GM19043 (cell line): ENCODE data around the gene RBM27.
"Not testable (repeated sequence)": the region's sequence is repeated elsewhere in the genome, so short reads cannot be mapped to it uniquely, and the experiment has no call there.

Source experiments
- ATAC-seq: cut with Tn5 transposase; IDR thresholded peaks from one replicate; pipeline ENCODE4 v1.9.1; 2021; ENCODE audit warnings: low read depth; ENCODE audit not compliant: unreplicated experiment

Gene RBM27

DNA sequence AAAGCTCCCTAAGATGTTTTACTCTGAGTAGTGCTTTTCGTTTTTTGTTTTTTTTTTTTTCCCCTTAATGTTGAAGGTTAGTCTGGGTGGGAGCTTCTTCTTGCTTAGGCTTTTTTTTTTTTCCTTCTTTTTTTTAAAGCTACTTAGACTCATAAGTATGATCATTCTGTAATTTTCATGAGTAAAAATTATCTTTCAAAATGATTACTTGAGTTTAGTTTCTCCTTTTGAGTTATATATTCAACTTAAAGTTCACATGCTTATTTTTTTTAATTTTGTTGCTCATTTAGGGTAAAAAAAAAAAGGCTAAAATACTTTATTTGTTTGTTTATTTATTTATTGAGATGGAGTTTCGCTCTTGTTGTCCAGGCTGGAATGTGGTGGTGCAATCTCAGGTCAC, 2.9 kb downstream of the RBM27 start:
- no peak for ATAC-seq

DNA sequence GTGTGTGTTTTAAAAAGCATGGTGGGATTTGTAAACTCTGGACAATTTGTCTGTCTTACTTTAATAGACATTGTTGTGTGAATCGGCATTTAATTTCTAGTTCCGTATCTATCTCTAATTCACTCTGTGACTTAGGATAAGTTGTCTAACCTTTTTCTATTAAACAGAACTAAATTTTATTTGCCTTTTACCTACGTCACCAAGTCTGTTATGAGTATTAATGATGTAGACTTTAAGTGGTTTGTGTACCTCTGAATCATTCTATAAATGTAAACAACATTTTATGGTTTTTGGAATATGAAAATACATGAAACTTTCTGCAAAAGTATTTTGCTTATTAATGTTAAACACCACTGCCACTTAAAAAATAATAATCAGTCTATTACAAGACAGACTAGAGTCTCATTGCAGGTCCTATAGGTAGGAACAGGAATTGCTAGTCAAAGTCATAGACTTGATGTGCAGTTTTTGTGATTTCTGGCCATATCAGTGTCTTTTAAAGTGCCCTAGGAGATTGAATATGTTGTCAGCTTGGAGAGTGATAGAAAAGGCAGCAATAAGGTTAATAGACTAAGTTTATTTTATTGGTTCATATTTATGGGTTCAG, 5.6 kb downstream of the RBM27 start:
- no peak for ATAC-seq

DNA sequence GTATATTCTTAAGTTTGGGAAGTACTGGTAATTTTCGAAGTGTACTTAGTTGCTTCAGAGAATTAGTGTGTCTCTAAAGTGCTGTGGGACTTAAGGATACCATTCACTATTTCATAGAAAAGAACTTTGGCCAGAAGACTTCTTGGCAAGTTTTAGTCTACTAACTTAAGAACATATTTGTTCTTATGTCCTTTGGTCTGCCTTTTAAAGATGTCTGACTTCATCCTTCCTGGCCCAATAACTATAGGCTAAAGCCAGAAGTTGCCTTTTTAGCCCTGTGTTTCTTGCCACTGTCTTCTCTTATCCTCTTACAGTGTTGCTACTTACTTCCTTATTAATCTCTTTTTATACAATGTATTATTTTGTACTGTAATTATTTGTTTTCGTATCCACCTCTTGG, 6.3 kb downstream of the RBM27 start:
- no peak for ATAC-seq

DNA sequence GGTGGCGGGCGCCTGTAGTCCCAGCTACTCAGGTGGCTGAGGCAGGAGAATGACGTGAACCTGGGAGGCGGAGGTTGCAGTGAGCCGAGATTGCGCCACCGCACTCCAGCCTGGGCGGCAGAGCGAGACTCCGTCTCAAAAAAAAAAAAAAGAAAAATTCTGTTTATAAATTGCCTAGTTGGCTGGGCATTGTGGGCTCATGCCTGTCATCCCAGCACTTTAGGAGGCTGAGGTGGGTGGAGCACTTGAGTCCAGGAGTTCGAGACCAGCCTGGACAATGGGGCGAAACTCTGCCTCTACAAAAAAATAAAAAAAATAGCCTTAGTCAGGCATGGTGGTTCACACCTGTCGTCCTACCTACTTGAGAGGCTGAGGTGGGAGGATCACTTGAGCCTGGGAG, 7.4 kb downstream of the RBM27 start:
- ATAC-seq = not testable (repeated sequence)

DNA sequence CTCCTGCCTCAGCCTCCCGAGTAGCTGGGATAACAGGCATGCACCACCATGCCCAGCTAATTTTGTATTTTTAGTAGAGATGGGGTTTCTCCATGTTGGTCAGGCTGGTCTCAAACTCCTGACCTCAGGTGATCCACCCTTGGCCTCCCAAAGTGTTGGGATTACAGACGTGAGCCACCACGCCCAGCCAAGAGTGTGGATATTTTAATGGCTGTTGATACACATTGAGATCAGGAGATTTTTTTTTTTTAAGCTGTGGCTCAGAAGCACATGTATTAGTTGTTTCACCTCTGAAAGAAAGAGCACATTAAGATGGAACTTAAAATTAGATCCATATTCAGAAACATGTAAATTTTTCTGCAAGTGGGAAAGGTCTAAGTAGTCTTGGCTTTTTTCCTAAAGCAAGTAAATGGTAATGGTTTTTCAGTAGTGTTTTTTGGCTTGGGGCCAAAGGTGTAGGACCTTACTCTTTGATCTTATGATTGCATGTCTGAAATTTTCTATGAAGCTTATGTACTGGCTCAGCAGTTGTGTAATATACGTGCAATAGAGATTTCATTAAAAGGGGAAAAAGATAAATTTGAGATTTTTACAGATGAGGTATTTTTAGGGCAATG, 9.9 kb downstream of the RBM27 start:
- ATAC-seq = no peak

DNA sequence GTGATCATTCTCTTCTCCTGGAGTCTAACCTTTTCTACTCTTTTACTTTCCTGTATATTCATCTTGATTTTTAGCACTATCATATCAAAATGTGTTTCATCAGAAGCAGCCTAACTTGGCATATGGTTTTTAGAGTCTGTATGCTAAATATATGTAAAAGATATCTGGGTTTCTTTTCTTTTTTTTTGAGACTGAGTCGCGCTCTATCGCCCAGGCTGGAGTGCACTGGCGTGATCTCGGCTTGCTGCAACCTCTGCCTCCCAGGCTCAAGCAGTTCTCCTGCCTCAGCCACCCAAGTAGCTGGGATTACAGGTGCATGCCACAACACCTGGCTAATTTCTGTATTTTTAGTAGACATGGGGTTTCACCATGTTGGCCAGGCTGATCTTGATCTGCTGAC, 11.5 kb downstream of the RBM27 start:
- peak; percentile 45 for ATAC-seq

DNA sequence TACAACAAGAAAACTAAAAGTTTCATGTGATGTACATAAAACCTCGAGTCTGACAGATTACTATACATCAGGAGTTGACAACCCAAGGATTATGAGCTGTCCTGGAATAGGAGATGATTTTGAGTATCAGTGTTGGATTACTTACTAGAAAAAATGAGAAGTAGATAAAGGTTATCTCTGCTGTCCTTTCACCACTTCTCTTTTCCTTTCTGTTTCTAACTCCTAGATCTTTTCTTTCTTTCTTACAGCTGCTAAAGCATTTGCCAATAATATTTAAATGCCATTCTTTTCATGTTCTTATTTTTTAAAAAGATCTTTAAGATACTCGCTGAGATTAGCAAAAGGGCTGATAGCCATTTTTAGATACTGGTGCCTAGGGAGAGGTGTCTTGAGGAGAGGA, 14.8 kb downstream of the RBM27 start:
- ATAC-seq = no peak

DNA sequence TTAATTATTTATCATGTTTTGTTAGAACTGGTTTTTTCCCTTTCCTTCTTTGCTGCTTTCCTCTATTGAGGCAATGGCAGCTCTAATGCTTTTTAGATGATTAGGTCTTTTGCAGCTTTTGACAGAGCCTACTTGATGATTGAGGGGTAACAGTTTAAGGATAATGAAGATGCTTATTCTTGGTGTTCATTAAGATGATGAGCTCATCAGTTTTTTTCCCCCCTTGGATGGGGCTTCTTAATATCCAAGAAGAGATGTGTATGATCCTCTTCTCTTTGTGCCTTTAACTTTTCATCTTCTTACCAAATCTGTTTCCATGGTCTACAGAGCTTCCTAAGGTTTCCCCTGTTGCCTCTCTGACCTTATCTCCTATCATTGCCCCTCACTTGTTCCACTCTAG, 15.8 kb downstream of the RBM27 start:
- ATAC-seq = no peak

DNA sequence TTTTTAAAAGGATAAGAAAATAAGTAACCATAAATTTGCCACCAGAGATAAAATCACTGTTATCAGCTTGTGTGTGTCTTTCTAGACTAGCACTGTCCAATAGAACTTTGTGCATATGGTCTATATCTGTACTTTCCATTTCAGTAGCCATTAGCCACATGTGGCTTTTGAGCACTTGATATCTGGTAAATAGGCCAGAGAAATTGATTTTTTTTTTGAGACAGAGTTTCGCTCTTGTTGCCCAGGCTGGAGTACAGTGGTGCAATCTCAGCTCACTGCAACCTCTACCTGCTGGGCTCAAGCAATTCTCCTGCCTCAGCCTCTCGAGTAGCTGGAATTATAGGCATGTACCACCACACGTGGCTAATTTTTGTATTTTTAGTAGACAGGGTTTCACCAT, 17.8 kb downstream of the RBM27 start:
- ATAC-seq = no peak

DNA sequence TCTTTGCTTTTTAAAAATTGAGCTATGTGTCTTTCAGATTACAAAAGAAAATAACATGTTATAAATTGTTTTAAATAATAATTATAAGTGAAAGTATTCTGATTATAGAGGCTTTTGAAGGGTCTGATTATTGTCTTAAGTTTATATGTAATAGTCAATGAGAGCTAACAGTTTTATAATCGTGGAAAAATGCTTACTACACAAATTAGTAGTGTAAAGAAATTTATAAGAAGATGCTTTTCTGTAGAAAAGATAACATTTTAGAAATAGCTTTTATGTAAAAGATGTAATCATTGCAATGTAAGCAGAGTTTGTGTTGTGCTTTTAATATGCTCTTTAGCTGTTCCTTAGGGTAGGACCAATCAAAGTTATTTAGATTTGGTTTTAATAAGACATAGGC, 18.6 kb downstream of the RBM27 start:
- ATAC-seq = no peak

DNA sequence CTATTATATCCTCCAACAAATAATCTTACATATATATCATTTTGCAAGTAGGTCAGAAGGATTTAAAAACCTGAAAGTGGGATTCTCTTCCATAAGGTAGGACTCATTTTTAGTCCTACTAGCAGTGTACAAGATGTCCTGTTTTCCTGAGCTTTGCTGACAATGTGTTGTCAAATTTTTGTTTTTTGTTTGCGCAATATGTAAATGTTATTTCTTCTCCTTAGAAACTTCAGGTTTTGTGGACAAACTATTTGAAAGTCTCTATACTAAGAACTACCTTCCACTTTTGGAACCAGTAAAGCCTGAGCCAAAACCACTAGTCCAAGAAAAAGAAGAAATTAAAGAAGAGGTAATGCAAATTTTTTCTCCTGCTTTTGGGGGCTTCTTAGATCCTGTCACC, 19.8 kb downstream of the RBM27 start:
- no peak for ATAC-seq

DNA sequence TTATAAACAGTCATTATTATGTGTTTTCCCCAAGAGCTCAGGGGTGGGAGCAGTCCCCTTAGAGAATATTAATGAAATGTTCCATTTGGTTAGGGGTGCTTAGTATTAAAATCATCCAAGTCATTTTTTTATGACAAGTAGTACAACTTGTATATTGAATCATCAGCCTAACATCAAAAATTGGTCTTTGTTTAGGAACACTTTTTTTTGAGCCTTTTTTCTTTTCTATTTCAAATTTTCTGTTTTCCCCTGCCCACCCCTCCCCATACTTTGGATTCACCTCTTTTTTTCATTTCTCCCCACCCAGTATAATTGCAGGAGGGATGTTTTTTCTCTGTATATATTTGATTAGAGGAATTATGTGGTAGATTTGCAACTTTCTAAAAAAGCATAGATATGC, 25.8 kb downstream of the RBM27 start:
- ATAC-seq = no peak

DNA sequence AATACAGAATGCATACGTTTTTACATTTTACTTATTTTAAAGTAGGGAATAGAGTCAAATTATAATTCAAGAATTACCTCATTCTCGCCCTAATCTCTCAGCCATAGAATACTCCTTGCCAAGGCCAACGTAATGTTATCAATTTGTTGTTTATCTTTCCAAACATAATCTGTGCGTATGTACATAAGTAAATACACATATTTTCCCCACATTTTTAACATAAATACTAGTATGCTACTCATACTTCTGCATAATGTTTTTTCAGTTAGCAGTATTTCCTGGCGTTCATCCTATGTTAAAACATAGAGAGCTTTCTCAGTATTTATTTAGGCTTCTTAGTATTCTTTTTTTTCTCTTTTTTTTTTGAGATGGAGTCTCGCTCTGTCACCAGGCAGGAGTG, 28.8 kb downstream of the RBM27 start:
- ATAC-seq = no peak

DNA sequence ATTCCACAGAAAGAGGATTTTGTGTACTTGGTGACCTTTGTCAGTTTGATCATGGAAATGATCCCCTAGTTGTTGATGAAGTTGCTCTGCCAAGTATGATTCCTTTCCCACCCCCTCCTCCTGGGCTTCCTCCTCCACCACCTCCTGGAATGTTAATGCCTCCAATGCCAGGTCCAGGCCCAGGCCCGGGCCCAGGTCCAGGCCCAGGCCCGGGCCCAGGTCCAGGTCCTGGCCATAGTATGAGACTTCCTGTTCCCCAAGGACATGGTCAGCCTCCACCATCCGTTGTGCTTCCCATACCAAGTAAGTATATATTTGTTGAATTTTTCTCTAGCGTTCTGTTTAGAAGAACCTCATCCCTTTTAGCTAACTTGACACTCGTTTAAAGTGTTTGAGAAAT, 30.0 kb downstream of the RBM27 start:
- no peak for ATAC-seq

DNA sequence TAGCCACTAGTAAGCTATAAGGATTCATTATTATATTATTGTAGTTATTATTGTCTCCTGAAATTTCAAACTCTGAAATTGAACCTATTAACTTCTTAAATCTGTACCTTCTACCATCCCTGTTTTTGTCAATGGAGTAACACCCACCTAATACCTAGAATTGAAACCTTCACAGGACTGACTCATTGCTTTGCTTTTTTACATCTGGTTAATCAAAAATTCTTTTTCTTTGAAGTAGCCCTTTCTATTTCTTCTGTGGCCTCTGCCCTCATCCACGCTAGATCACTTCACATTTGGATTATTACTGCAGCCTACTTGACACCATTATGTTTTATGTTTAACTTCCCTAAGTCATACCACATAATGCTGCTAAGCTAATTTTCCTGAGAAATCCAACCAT, 35.6 kb downstream of the RBM27 start:
- ATAC-seq = peak; percentile 78

DNA sequence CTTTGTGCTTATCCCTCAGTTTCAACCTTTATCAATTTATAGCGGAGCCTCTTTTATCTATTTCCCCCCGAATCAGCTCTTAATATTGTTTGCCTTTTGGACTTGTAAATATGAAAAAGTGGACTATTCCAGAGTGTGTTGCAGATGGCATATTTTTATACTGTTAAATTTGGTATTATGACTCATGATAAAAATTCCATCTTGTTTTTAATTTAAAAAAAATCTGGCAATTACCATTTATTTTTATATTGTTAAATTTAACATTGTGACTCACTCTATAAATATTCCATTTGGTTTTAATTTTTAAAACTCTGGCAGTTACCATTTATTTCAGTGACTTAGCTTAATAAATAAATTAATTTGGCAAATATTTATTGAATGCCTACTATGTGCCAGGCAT, 37.5 kb downstream of the RBM27 start:
- ATAC-seq = no peak

DNA sequence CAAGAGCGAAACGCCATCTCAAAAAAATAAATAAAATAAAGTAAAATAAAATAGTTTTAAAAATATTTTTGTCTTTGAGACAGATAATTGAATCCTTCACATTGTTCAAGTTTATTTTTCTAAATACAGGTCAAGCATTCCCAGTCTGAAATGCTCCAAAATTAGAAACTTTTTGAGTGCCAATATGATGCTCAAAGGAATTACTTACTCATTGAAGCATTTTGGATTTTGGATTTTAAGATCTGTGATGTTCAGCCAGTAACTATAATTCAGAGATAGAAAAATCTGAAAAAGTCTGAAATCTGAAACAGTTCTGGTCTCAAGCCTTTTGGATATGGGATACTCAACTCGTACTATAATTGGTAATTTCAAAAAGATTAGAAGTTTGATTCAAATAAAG, 39.8 kb downstream of the RBM27 start:
- ATAC-seq = no peak

DNA sequence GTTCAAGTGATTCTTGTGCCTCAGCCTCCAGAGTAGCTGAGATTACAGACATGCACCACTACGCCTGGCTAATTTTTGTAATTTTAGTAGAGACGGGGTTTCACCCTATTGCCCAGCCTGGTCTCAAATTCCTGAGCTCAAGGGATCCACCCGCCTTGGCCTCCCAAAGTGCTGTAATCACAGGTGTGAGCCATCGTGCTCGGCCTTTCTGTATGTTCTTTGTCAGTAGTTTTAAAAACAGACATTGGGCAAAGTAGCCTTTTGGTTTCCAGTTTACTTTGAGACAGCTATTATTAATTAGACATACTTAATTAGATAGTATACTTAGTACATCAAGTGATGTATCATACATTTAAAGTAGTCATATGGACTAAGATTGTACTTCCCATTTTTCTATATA, 45.2 kb downstream of the RBM27 start:
- no peak for ATAC-seq

DNA sequence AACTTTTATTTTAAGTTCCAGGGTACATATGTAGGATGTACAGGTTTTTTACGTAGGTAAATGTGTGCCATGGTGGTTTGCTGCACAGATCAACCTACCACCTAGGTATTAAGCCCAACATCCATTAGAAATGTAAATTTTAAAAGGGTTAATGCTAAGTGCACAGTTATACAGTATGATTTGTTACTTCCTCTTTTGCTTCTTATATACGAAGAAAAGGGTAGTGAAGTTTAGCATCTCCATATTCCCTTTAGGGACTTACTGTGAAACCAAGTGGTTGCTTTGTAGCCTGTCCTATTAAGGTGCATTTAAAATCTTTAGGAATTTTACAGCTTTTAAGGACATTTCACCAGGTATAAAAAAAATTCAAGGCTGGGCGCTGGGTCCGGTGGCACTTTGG, 46.4 kb downstream of the RBM27 start:
- peak; percentile 60 for ATAC-seq
